Caki2 (cell line): ENCODE results near the gene SART3. TPM values are rescaled to one million over a fixed set of nuclear protein-coding genes. Genes with fewer than 3 reads are reported as not detected.
"Not testable (repeated sequence)": the region's sequence is repeated elsewhere in the genome, so short reads cannot be mapped to it uniquely, and the experiment has no call there.

Experiments
- DNase-seq: peaks from one replicate; pipeline ENCODE4 v3.0.0-alpha.2; 2015; ENCODE audit warnings: low read depth
- in situ Hi-C: cut with HindIII; loops from 2 replicates; pipeline ENCODE4 v1.10.0; 2016; ENCODE audit warnings: low sequenced_read_pairs, low pct_unique_long_range_greater_than_20kb, mixed read lengths
- total RNA-seq: library from RNA; depleted of rRNA; stranded (reverse); fragments of >200 nt; shearing (Covaris generic); gene quantifications from 2 replicates; pipeline ENCODE4 v1.2.3, GENCODE V29; 2014; ENCODE audit warnings: low replicate concordance

SART3 gene
- total RNA-seq, 1 experiment from 2014 or later: 26.7 TPM

GRCh38 chr12:108568338-108569154, 7.6 kb upstream of the SART3 start:
- in situ Hi-C loops: no loop called here
- DNase-seq: no peak

GRCh38 chr12:108567406-108568337, 6.7 kb upstream of the SART3 start:
- in situ Hi-C loops: no loop called here
- peak; percentile 59 for DNase-seq

- in situ Hi-C loops: no loop called here
- no peak for DNase-seq
These were observed 5.5 kb upstream of the SART3 start for GRCh38 chr12:108566452-108566851.

GRCh38 chr12:108565976-108566375, 5.0 kb upstream of the SART3 start:
- peak; percentile 73 for DNase-seq
- in situ Hi-C loops: no loop called here

GRCh38 chr12:108565146-108565545, 4.2 kb upstream of the SART3 start:
- no peak for DNase-seq
- in situ Hi-C loops: no loop called here

- no peak for DNase-seq
- in situ Hi-C loops: no loop called here
These were observed 3.8 kb upstream of the SART3 start for GRCh38 chr12:108564724-108565123.

GRCh38 chr12:108563804-108564151, 2.8 kb upstream of the SART3 start:
- no peak for DNase-seq
- in situ Hi-C loops: no loop called here

- in situ Hi-C loops: no loop called here
- DNase-seq: peak; percentile 80
These were observed 2.3 kb upstream of the SART3 start for GRCh38 chr12:108563136-108563803.

- peak; percentile 89 for DNase-seq
- in situ Hi-C loops: no loop called here
These were observed 1.6 kb upstream of the SART3 start, which contains the start of gene ISCU for GRCh38 chr12:108562348-108563135. Gene ISCU, plus strand, starts transcription at chr12:108562596. Its CDS starts 27 bp downstream, at chr12:108562623.

- no peak for DNase-seq
- in situ Hi-C loops: no loop called here
These were observed 927 bp upstream of the SART3 start for GRCh38 chr12:108561852-108562347.

- in situ Hi-C loops: no loop called here
- no peak for DNase-seq
These were observed 652 bp downstream of the SART3 start for GRCh38 chr12:108560321-108560721.

GRCh38 chr12:108559748-108560147, 1.2 kb downstream of the SART3 start:
- in situ Hi-C loops: no loop called here
- no peak for DNase-seq

- DNase-seq: no peak
- in situ Hi-C loops: no loop called here
These were observed 1.8 kb downstream of the SART3 start for GRCh38 chr12:108559007-108559655.

- DNase-seq, in situ Hi-C loops: not testable (repeated sequence)
These were observed 5.6 kb downstream of the SART3 start for GRCh38 chr12:108555383-108555782.

- in situ Hi-C loops: no loop called here
- no peak for DNase-seq
These were observed 7.2 kb downstream of the SART3 start for GRCh38 chr12:108553799-108554198.

- DNase-seq: no peak
- in situ Hi-C loops: no loop called here
These were observed 9.4 kb downstream of the SART3 start for GRCh38 chr12:108551535-108551934.

- in situ Hi-C loops: no loop called here
These were observed 11.9 kb downstream of the SART3 start for GRCh38 chr12:108548954-108549521.

More at GRCh38 chr12:108548954-108549521, 11.9 kb downstream of the SART3 start:
- DNase-seq: no peak
